ENCODE data around the gene HNF1A.

The HNF1A gene

DNA sequence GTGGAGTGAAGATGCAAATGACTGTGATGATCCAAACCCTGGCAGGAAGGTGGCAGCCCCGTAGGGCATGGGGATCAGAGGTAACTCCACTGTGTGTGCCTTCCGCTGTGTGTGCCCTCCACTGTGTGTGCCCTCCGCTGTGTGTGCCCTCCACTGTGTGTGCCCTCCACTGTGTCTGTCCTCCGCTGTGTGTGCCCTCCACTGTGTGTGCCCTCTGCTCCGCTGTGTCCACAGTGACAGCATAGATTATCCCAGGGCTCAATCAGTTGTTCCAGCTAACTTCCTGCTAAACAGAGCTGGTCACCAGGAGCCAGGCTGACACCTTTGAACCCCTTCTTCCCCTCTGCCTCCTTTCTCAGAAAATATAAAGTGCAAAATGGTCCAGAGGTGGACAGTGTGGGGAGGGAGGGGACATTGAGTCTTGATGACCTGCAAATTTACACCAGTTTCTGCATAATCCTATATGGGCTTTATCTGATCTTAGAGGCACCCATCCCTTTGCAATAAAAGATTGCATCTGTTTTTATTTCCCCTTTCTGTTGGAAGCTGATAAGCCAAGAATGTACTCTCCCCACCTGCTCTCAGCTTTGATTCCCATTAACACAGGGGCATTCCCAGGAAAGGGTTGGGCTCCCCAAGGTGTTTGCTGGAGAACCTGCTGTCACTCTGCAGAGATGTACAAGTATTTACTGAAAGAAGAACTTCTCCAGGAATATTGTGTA lies 21.6 kb upstream of the HNF1A start:
- Histone ChIP-seq H3K36me3 (ENCODE audit: control insufficient read depth in 2 of 2, insufficient read depth in 2 of 2, low read length in 2 of 2) (no peaks in the 10 kb centered on the region), H3K27me3 (ENCODE audit: control insufficient read depth in 2 of 2, insufficient read depth in 2 of 2, low read length in 2 of 2) (no peaks in the 10 kb centered on the region), H3K9ac (ENCODE audit: low read depth in 1 of 2, low read length in 2 of 2) (peak overlapping the region; percentile 44 to 69), H3K9me3 (ENCODE audit: control insufficient read depth in 2 of 2, low read length in 2 of 2) (no peaks in the 10 kb centered on the region), H3K4me3 (ENCODE audit: low read length in 2 of 2) (peak overlapping the region; percentile 42 to 43), H3K4me1 (ENCODE audit: control insufficient read depth in 2 of 2, insufficient read depth in 2 of 2, low read length in 2 of 2) (peaks cover 25 to 42% of the 10 kb centered on the region in 2 donors), H3K27ac (ENCODE audit: low read depth in 2 of 2, low read length in 2 of 2) (peak overlapping the region; percentile 90 to 95)

DNA sequence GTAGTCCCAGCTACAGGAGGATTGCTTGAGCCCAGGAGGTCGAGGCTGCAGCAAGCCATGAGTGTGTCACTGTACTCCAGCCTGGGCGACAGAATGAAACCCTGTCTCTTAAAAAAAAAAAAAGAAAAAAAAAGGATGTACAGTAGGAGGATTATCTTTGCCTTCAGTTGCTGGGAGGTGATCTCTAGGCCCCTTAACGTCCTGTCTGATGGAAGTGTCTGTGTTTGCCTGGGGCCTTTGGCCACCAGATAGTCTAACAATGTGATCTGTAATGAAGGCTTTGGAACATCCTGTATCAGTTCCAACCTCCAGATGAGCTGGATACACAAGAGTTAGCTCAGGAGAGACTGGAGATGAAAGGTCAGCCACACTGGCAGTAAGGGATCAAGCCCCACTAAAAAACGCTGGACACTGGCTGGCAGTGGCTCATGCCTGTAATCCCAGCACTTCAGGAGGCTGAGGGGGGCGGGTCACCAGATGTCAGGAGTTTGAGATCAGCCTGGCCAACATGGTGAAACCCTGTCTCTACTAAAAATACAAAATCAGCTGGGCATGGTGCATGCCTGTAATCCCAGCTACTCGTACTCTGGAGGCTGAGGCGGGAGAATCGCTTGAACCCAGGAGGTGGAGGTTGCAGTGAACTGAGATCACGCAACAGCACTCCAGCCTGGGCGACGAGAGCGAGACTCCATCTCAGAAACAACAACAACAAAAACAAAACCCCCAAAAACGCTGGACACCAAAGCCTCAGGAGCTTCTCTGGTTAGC lies 19.0 kb upstream of the HNF1A start:
- no peaks in the 10 kb centered on the region for H3K27me3 ChIP-seq (ENCODE audit: control insufficient read depth in 2 of 2, insufficient read depth in 2 of 2, low read length in 2 of 2)
- peak overlapping the region; percentile 52 to 71 for H3K9ac ChIP-seq (ENCODE audit: low read depth in 1 of 2, low read length in 2 of 2)
- no peaks in the 10 kb centered on the region for H3K9me3 ChIP-seq (ENCODE audit: control insufficient read depth in 2 of 2, low read length in 2 of 2)
- H3K4me1 ChIP-seq (ENCODE audit: control insufficient read depth in 2 of 2, insufficient read depth in 2 of 2, low read length in 2 of 2): peaks cover 30 to 54% of the 10 kb centered on the region in 2 donors
- H3K36me3 ChIP-seq (ENCODE audit: control insufficient read depth in 2 of 2, insufficient read depth in 2 of 2, low read length in 2 of 2): no peaks in the 10 kb centered on the region
- peak overlapping the region; percentile 90 to 97 for H3K27ac ChIP-seq (ENCODE audit: low read depth in 2 of 2, low read length in 2 of 2)
- peak overlapping the region; percentile 23 to 27 for H3K4me3 ChIP-seq (ENCODE audit: low read length in 2 of 2)

DNA sequence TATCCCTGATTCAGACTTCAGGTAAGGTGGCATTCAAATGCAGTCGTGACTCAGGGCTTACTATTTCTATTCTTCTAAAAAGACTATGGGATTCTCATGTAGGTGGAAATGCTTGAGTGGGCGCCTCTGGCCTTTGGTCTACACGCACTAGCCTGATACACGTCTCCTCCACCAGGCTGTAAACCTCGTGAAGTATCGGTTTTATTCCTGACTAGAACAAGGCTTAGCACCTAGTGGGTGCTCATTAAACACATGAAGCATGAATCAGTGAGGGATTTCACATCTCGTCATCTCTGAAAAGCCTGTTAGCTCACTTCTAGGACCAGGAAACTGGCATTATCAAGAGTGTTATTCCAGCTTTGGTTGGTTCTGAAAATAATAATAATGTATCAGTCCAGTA lies 17.7 kb upstream of the HNF1A start:
- Histone ChIP-seq H3K27ac (ENCODE audit: low read depth in 2 of 2, low read length in 2 of 2) (peak overlapping the region; percentile 90 to 97), H3K27me3 (ENCODE audit: control insufficient read depth in 2 of 2, insufficient read depth in 2 of 2, low read length in 2 of 2) (no peaks in the 10 kb centered on the region), H3K9ac (ENCODE audit: low read depth in 1 of 2, low read length in 2 of 2) (peak overlapping the region in 1 of 2 donors; percentile 71), H3K36me3 (ENCODE audit: control insufficient read depth in 2 of 2, insufficient read depth in 2 of 2, low read length in 2 of 2) (no peaks in the 10 kb centered on the region), H3K4me1 (ENCODE audit: control insufficient read depth in 2 of 2, insufficient read depth in 2 of 2, low read length in 2 of 2) (peaks cover 31 to 54% of the 10 kb centered on the region in 2 donors), H3K9me3 (ENCODE audit: control insufficient read depth in 2 of 2, low read length in 2 of 2) (no peaks in the 10 kb centered on the region), H3K4me3 (ENCODE audit: low read length in 2 of 2) (no peak overlapping the region)

DNA sequence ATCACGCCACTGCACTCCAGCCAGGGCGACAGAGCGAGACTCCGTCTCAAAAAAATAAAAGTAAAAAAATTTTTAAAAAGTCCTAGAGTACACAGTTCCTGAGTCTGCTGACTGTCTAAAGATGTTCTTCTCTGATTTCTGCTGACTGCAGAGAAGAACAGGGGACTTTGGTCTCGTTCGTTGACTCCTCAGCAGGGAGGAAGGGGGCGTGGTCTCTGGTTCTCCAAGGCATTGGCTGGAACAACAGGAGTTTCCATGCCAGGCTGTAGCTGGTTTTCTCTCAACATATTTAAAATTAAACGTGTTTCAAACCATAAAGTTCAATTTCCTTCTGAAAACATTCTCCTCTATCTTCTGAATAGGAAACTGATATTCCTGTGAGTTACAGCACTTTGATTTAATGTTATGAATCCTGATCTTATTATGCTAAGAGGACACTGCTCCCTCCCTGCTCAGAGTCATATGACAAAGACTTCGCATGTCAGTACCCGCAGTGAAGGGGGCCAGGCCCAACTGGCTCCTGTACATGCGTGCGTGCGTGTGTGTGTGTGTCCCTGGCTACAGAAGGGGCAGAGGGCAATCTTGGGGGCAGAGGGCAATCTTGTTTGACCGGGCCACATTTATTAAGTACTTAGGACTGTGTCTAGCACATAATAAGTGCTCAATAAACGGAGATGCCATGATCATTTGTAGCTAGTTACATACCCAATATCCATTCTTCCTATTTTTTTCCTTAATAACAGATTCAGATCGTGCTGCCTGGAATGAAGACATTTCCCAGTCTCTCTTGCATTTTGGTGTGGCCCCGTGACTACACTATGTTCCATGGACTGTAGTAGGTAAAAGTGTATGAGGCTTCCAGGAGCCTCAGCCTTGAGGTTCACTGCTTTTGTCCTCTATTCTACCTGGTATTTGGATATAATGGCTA lies 16.5 kb upstream of the HNF1A start:
- peak overlapping the region; percentile 90 to 97 for H3K27ac ChIP-seq (ENCODE audit: low read depth in 2 of 2, low read length in 2 of 2)
- H3K36me3 ChIP-seq (ENCODE audit: control insufficient read depth in 2 of 2, insufficient read depth in 2 of 2, low read length in 2 of 2): no peaks in the 10 kb centered on the region
- peak overlapping the region in 1 of 2 donors; percentile 71 for H3K9ac ChIP-seq (ENCODE audit: low read depth in 1 of 2, low read length in 2 of 2)
- peaks cover 30 to 50% of the 10 kb centered on the region in 2 donors for H3K4me1 ChIP-seq (ENCODE audit: control insufficient read depth in 2 of 2, insufficient read depth in 2 of 2, low read length in 2 of 2)
- no peaks in the 10 kb centered on the region for H3K27me3 ChIP-seq (ENCODE audit: control insufficient read depth in 2 of 2, insufficient read depth in 2 of 2, low read length in 2 of 2)
- no peaks in the 10 kb centered on the region for H3K9me3 ChIP-seq (ENCODE audit: control insufficient read depth in 2 of 2, low read length in 2 of 2)
- H3K4me3 ChIP-seq (ENCODE audit: low read length in 2 of 2): peak overlapping the region in 1 of 2 donors; percentile 46

DNA sequence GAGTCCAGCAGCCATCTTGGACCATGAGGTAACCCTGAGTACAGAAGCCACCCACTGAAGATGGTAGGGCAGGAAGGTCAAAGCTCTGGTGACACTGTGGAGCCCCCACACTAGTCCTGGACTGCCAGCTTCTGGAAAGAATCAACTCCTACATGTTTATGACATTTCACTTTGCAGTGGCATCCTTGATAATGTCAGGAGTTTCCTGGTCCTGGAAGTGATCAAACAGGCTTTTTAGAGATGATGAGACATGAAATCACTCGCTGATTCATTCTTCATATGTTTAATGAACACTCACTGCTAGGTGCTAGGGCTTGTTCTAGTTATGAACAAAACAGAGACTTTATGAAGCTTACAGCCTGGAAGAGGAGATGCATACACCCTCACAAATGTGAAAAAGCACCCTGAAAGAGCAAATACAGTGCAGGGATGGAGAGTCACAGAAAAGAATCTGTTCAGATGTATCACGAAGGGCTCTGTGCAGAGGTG lies 15.8 kb upstream of the HNF1A start:
- no peaks in the 10 kb centered on the region for H3K36me3 ChIP-seq (ENCODE audit: control insufficient read depth in 2 of 2, insufficient read depth in 2 of 2, low read length in 2 of 2)
- no peaks in the 10 kb centered on the region for H3K27me3 ChIP-seq (ENCODE audit: control insufficient read depth in 2 of 2, insufficient read depth in 2 of 2, low read length in 2 of 2)
- H3K27ac ChIP-seq (ENCODE audit: low read depth in 2 of 2, low read length in 2 of 2): peak overlapping the region; percentile 90 to 97
- H3K9ac ChIP-seq (ENCODE audit: low read depth in 1 of 2, low read length in 2 of 2): peak overlapping the region in 1 of 2 donors; percentile 71
- H3K4me1 ChIP-seq (ENCODE audit: control insufficient read depth in 2 of 2, insufficient read depth in 2 of 2, low read length in 2 of 2): peaks cover 30 to 43% of the 10 kb centered on the region in 2 donors
- H3K4me3 ChIP-seq (ENCODE audit: low read length in 2 of 2): no peak overlapping the region
- no peaks in the 10 kb centered on the region for H3K9me3 ChIP-seq (ENCODE audit: control insufficient read depth in 2 of 2, low read length in 2 of 2)

DNA sequence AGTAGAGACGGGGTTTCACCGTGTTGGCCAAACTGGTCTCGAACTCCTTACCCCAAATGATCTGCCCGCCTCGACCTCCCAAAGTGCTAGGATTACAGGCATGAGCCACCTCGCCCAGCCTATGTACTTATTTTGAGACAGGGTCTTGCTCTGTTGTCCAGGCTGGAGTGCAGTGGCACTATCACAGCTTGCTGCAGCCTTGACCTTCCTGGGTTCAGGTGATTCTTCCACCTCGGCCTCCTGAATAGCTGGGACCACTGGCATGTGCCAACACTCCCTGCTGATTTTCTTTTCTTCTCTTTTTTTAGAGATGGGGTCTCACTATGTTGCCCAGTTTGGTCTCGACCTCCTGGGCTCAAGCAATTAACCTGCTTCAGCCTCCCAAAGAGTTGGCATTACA lies 14.0 kb upstream of the HNF1A start:
- no peak overlapping the region for H3K27ac ChIP-seq (ENCODE audit: low read depth in 2 of 2, low read length in 2 of 2)
- no peaks in the 10 kb centered on the region for H3K27me3 ChIP-seq (ENCODE audit: control insufficient read depth in 2 of 2, insufficient read depth in 2 of 2, low read length in 2 of 2)
- peaks cover 24 to 34% of the 10 kb centered on the region in 2 donors for H3K4me1 ChIP-seq (ENCODE audit: control insufficient read depth in 2 of 2, insufficient read depth in 2 of 2, low read length in 2 of 2)
- peaks cover 6 to 8% of the 10 kb centered on the region in 2 donors for H3K36me3 ChIP-seq (ENCODE audit: control insufficient read depth in 2 of 2, insufficient read depth in 2 of 2, low read length in 2 of 2)
- no peak overlapping the region for H3K9ac ChIP-seq (ENCODE audit: low read depth in 1 of 2, low read length in 2 of 2)
- H3K9me3 ChIP-seq (ENCODE audit: control insufficient read depth in 2 of 2, low read length in 2 of 2): no peaks in the 10 kb centered on the region
- H3K4me3 ChIP-seq (ENCODE audit: low read length in 2 of 2): no peak overlapping the region

DNA sequence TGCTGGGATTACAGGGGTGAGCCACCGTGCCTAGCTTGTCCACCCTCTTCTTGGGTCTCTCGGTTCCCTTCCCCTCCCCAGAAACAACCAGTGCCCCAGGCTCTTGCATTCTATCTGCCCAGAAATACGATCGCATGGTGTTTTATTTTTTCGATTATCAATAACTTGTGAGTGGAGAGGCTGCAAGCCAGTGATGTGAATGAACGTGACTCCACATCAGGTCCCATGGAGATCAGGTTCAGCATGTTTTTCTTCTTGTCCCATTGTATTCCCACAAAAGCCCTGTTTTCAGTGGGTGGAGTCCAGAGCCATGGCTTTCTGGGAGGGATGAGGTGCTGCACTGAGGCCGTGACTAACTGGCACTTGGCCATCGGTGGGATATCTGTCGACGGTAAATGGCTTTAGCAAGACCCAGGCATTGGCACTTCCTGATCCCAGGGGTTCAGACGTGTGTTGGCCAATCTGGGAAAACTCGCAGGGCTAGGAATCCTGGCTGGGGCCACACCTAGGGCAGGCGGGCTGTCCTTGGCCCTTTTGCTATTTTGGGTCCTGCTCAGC lies 12.7 kb upstream of the HNF1A start:
- H3K4me1 ChIP-seq (ENCODE audit: control insufficient read depth in 2 of 2, insufficient read depth in 2 of 2, low read length in 2 of 2): peaks cover 15 to 25% of the 10 kb centered on the region in 2 donors
- peaks cover 12 to 15% of the 10 kb centered on the region in 2 donors for H3K36me3 ChIP-seq (ENCODE audit: control insufficient read depth in 2 of 2, insufficient read depth in 2 of 2, low read length in 2 of 2)
- peak overlapping the region; percentile 40 to 49 for H3K27ac ChIP-seq (ENCODE audit: low read depth in 2 of 2, low read length in 2 of 2)
- H3K9me3 ChIP-seq (ENCODE audit: control insufficient read depth in 2 of 2, low read length in 2 of 2): no peaks in the 10 kb centered on the region
- H3K4me3 ChIP-seq (ENCODE audit: low read length in 2 of 2): no peak overlapping the region
- H3K9ac ChIP-seq (ENCODE audit: low read depth in 1 of 2, low read length in 2 of 2): no peak overlapping the region
- H3K27me3 ChIP-seq (ENCODE audit: control insufficient read depth in 2 of 2, insufficient read depth in 2 of 2, low read length in 2 of 2): no peaks in the 10 kb centered on the region

DNA sequence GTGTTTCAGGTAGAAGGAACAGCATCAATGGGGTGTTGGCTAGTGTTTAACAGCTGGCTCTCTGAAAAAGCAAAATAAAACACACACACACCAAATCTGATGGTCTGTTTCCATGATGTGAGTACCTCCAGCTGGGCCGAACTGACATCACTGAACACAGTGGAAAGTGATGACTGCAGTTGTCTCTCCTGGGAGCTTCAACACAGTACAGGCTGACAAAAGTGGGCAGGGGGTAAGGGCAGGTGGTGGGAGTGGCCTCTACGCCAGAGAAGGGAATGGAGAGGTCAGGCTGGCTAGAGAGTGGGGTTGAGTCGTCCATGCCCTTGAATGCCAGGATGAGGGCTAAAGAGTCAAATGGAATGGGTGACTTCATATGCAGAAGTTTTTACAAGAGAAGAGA lies 8.0 kb upstream of the HNF1A start:
- H3K4me3 ChIP-seq (ENCODE audit: low read length in 2 of 2): no peak overlapping the region
- H3K36me3 ChIP-seq (ENCODE audit: control insufficient read depth in 2 of 2, insufficient read depth in 2 of 2, low read length in 2 of 2): peaks cover 29 to 36% of the 10 kb centered on the region in 2 donors
- H3K9ac ChIP-seq (ENCODE audit: low read depth in 1 of 2, low read length in 2 of 2): no peak overlapping the region
- no peak overlapping the region for H3K27ac ChIP-seq (ENCODE audit: low read depth in 2 of 2, low read length in 2 of 2)
- H3K9me3 ChIP-seq (ENCODE audit: control insufficient read depth in 2 of 2, low read length in 2 of 2): no peaks in the 10 kb centered on the region
- H3K27me3 ChIP-seq (ENCODE audit: control insufficient read depth in 2 of 2, insufficient read depth in 2 of 2, low read length in 2 of 2): no peaks in the 10 kb centered on the region
- peaks cover 4 to 14% of the 10 kb centered on the region in 2 donors for H3K4me1 ChIP-seq (ENCODE audit: control insufficient read depth in 2 of 2, insufficient read depth in 2 of 2, low read length in 2 of 2)

DNA sequence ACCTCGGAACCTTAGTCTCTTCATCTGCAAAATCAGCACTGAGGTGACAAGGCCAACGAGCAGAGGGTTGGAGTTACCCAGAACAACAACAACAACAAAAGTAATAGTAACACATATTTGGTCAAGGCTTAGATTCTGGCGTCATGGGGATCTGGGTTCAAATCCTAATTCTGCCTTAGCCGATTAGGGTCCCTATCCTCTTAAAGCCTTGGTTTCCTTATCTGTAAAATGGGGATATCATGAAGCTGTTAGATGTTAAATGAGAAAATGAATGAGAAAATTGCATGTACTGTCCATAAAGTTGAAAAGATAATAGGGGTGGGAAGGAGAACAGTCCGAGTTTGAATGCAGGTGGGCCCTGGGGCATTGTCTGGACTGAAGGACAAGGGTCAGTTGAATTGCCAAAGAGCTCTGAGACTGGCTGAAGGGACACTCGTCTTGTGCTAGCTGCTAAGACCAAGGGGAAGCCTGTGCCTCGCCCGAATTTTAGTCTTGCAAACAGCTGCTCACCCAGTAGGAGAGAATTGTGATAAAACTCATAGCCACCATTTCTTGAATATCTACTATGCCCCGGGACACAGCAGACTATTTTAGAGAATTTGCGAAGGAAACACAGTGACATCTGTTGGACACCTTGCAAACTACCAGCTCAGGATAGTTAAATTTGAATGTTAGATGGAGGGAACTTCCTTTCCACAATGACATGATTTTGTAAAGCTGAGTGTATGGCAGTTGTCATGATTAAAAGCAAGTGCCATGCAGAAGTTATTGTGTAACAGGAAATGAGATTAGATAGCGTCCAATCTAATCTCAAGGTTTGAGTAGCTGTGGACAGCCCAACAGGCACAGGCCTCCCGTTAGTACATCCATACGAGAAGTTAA lies 6.8 kb upstream of the HNF1A start:
- peaks cover 29 to 41% of the 10 kb centered on the region in 2 donors for H3K36me3 ChIP-seq (ENCODE audit: control insufficient read depth in 2 of 2, insufficient read depth in 2 of 2, low read length in 2 of 2)
- H3K27me3 ChIP-seq (ENCODE audit: control insufficient read depth in 2 of 2, insufficient read depth in 2 of 2, low read length in 2 of 2): no peaks in the 10 kb centered on the region
- no peak overlapping the region for H3K27ac ChIP-seq (ENCODE audit: low read depth in 2 of 2, low read length in 2 of 2)
- H3K4me1 ChIP-seq (ENCODE audit: control insufficient read depth in 2 of 2, insufficient read depth in 2 of 2, low read length in 2 of 2): peaks cover 0 to 14% of the 10 kb centered on the region in 2 donors
- peak overlapping the region in 1 of 2 donors; percentile 6 for H3K9ac ChIP-seq (ENCODE audit: low read depth in 1 of 2, low read length in 2 of 2)
- no peaks in the 10 kb centered on the region for H3K9me3 ChIP-seq (ENCODE audit: control insufficient read depth in 2 of 2, low read length in 2 of 2)
- no peak overlapping the region for H3K4me3 ChIP-seq (ENCODE audit: low read length in 2 of 2)
